Neural cell (in vitro differentiated cells): ENCODE results near the gene PIWIL1.

Experiments
- EP300 ChIP-seq: fragments of 450-650 bp; conservative IDR thresholded peaks from 2 replicates; pipeline ENCODE4 v1.6.1; 2014; ENCODE audit warnings: antibody characterized with exemption, mild to moderate bottlenecking, moderate library complexity; ENCODE audit not compliant: poor library complexity, severe bottlenecking
- EZH2 ChIP-seq: fragments of 200-600, 300-800 bp; shearing (Covaris generic), sonication (generic); IDR thresholded peaks from 2 replicates; pipeline ENCODE4 v1.6.1; 2014; ENCODE audit warnings: antibody characterized with exemption, low read length, borderline replicate concordance, mild to moderate bottlenecking; ENCODE audit not compliant: insufficient read depth, poor library complexity, severe bottlenecking
- POLR2AphosphoS5 ChIP-seq: IDR thresholded peaks from 2 replicates; pipeline ENCODE4 v1.6.1; 2012
- RAD21 ChIP-seq: fragments of 450-650 bp; conservative IDR thresholded peaks from 2 replicates; pipeline ENCODE4 v1.6.1; 2014; ENCODE audit warnings: antibody characterized with exemption, mild to moderate bottlenecking, moderate library complexity
- REST ChIP-seq: IDR thresholded peaks from 2 replicates; pipeline ENCODE4 v1.6.1; 2012; ENCODE audit warnings: borderline replicate concordance
- SMC3 ChIP-seq: fragments of 450-650 bp; conservative IDR thresholded peaks from 2 replicates; pipeline ENCODE4 v1.6.1; 2014; ENCODE audit warnings: antibody characterized with exemption, mild to moderate bottlenecking, moderate library complexity; ENCODE audit not compliant: poor library complexity
- TAF1 ChIP-seq: IDR thresholded peaks from 2 replicates; pipeline ENCODE4 v1.6.1; 2012; ENCODE audit warnings: low read depth
- TF ChIP-seq, protein P1 (sequence below): fragments of 450-650 bp; IDR thresholded peaks from 2 replicates; pipeline ENCODE4 v1.5.1; 2014; ENCODE audit warnings: antibody characterized with exemption, mild to moderate bottlenecking, moderate library complexity; ENCODE audit not compliant: poor library complexity, severe bottlenecking

DNA sequence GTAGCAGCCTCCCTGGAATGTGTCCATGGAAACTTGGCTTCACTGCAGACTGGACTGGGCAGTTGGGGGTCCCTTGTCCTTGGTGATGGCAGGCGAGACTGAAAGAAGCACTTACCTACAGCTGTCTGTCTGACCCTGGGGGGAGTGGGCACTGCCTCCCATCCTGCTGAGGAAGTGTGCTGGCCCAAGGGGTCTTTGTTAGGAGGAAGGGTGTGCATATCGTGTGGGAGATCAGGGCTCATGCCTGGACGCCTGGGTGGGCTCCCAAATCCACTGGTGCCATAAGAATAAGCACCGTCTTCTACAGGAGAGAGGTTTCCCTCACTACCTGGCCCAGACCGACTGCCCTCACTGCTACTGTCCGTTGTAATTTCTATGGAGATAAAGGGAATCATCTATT is 81.4 kb downstream of the PIWIL1 start:
- TF ChIP-seq, protein P1, sequence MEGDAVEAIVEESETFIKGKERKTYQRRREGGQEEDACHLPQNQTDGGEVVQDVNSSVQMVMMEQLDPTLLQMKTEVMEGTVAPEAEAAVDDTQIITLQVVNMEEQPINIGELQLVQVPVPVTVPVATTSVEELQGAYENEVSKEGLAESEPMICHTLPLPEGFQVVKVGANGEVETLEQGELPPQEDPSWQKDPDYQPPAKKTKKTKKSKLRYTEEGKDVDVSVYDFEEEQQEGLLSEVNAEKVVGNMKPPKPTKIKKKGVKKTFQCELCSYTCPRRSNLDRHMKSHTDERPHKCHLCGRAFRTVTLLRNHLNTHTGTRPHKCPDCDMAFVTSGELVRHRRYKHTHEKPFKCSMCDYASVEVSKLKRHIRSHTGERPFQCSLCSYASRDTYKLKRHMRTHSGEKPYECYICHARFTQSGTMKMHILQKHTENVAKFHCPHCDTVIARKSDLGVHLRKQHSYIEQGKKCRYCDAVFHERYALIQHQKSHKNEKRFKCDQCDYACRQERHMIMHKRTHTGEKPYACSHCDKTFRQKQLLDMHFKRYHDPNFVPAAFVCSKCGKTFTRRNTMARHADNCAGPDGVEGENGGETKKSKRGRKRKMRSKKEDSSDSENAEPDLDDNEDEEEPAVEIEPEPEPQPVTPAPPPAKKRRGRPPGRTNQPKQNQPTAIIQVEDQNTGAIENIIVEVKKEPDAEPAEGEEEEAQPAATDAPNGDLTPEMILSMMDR = no peak
- TF ChIP-seq SMC3 (no peak), EZH2 (no peak), POLR2AphosphoS5 (no peak), TAF1 (no peak), EP300 (no peak), REST (no peak), RAD21 (no peak)
